ENCODE results near the gene MAN1C1.

MAN1C1 gene

GRCh38 chr1:25790472-25790871 is 173.9 kb downstream of the MAN1C1 start:
- DNase-seq: no peak

- no peak for DNase-seq
These were observed 175.5 kb downstream of the MAN1C1 start for GRCh38 chr1:25792115-25792514.

GRCh38 chr1:25793585-25794170 is 177.1 kb downstream of the MAN1C1 start:
- no peak for DNase-seq

- DNase-seq: no peak
These were observed 177.7 kb downstream of the MAN1C1 start for GRCh38 chr1:25794325-25794724.

GRCh38 chr1:25795211-25795610 is 178.6 kb downstream of the MAN1C1 start:
- DNase-seq: no peak

GRCh38 chr1:25795946-25796810 is 179.6 kb downstream of the MAN1C1 start:
- DNase-seq: no peak

- DNase-seq: peak; percentile 43
These were observed 180.3 kb downstream of the MAN1C1 start for GRCh38 chr1:25796811-25797458.

- DNase-seq: no peak
These were observed 181.3 kb downstream of the MAN1C1 start for GRCh38 chr1:25797939-25798338.

GRCh38 chr1:25798666-25799351 is 182.2 kb downstream of the MAN1C1 start:
- DNase-seq: no peak

- DNase-seq: no peak
These were observed 182.9 kb downstream of the MAN1C1 start for GRCh38 chr1:25799352-25799934.

- no peak for DNase-seq
These were observed 183.5 kb downstream of the MAN1C1 start, which contains the start of gene SELENON for GRCh38 chr1:25799935-25800702. Gene SELENON (plus strand): TSS chr1:25800193. CDS start chr1:25800231, 38 bp downstream.

GRCh38 chr1:25800703-25801377 is 184.2 kb downstream of the MAN1C1 start:
- no peak for DNase-seq

- no peak for DNase-seq
These were observed 186.3 kb downstream of the MAN1C1 start for GRCh38 chr1:25802915-25803314.

- no peak for DNase-seq
These were observed 186.8 kb downstream of the MAN1C1 start for GRCh38 chr1:25803368-25803767.

GRCh38 chr1:25804244-25804963 is 187.8 kb downstream of the MAN1C1 start:
- DNase-seq: no peak

- DNase-seq: no peak
These were observed 188.6 kb downstream of the MAN1C1 start for GRCh38 chr1:25804964-25805862.

- DNase-seq: no peak
These were observed 189.3 kb downstream of the MAN1C1 start for GRCh38 chr1:25805863-25806225.

GRCh38 chr1:25806418-25806817 is 189.8 kb downstream of the MAN1C1 start:
- no peak for DNase-seq

- DNase-seq: no peak
These were observed 191.1 kb downstream of the MAN1C1 start for GRCh38 chr1:25807480-25808390.
